DND-41 (cell line): Measurements from ENCODE around the gene ERVMER34-1.

ENCODE experiments used
- ATAC-seq: fragments of 200-7000 bp; cut with Tn5 transposase; 3 replicates; pipeline ENCODE4 v1.9.1; 2021; ENCODE audit warnings: low read depth; ENCODE audit not compliant: insufficient read depth
- DNase-seq: peaks from one replicate; pipeline ENCODE4 v3.0.0-alpha.2; 2020
- H2AFZ ChIP-seq: 2 replicates; pipeline ENCODE4 v1.6.0; 2012; ENCODE audit warnings: low read depth, low read length
- H3K27ac ChIP-seq: 2 replicates; pipeline ENCODE4 v1.5.1; 2012; ENCODE audit warnings: low read length, inconsistent platforms
- H3K27me3 ChIP-seq: fragments of 200-600 bp; sonication (generic); 2 replicates; pipeline ENCODE4 v1.6.0; 2012; ENCODE audit warnings: low read length, mild to moderate bottlenecking, inconsistent platforms; ENCODE audit not compliant: insufficient read depth, poor library complexity
- H3K36me3 ChIP-seq: 2 replicates; pipeline ENCODE4 v1.5.1; 2012; ENCODE audit warnings: low read length, inconsistent platforms; ENCODE audit not compliant: insufficient read depth
- H3K4me1 ChIP-seq: 2 replicates; pipeline ENCODE4 v1.5.1; 2012; ENCODE audit warnings: mild to moderate bottlenecking, low read length; ENCODE audit not compliant: insufficient read depth
- H3K4me2 ChIP-seq: 2 replicates; pipeline ENCODE4 v1.6.0; 2012; ENCODE audit warnings: mild to moderate bottlenecking, moderate library complexity, low read length, inconsistent platforms; ENCODE audit not compliant: insufficient read depth
- H3K4me3 ChIP-seq, 2 experiments: fragments of 200-600 bp in 1 of 2; shearing (Covaris generic) in 1 of 2; 2 replicates each; pipeline ENCODE4 v1.5.1; 2012 to 2016; ENCODE audit warnings: inconsistent platforms in 2 of 2, low read length in 2 of 2, mild to moderate bottlenecking in 2 of 2, low read depth in 1 of 2, moderate library complexity in 1 of 2
- H3K79me2 ChIP-seq: 2 replicates; pipeline ENCODE4 v1.6.0; 2012; ENCODE audit warnings: low read length, inconsistent platforms; ENCODE audit not compliant: insufficient read depth
- H3K9ac ChIP-seq: 2 replicates; pipeline ENCODE4 v1.6.0; 2012; ENCODE audit warnings: low read depth, mild to moderate bottlenecking, inconsistent platforms, low read length, moderate library complexity
- H3K9me3 ChIP-seq: 2 replicates; pipeline ENCODE4 v1.5.1; 2012; ENCODE audit warnings: low read length, moderate library complexity, mild to moderate bottlenecking, inconsistent platforms; ENCODE audit not compliant: insufficient read depth, severe bottlenecking
- H4K20me1 ChIP-seq: 2 replicates; pipeline ENCODE4 v1.6.0; 2012; ENCODE audit warnings: low read length; ENCODE audit not compliant: insufficient read depth
- CTCF ChIP-seq: IDR thresholded peaks from 2 replicates; pipeline ENCODE4 v1.5.1; 2012; ENCODE audit warnings: borderline replicate concordance, low read length, moderate library complexity, mild to moderate bottlenecking; ENCODE audit not compliant: poor library complexity, severe bottlenecking; ENCODE audit errors: extremely low read depth
- EZH2 ChIP-seq: IDR thresholded peaks from 3 replicates; pipeline ENCODE4 v1.6.1; 2012; ENCODE audit warnings: borderline replicate concordance, low read depth, mild to moderate bottlenecking, moderate library complexity, low read length, inconsistent platforms; ENCODE audit not compliant: severe bottlenecking

Gene ERVMER34-1

GRCh38 chr4:52711834-52712250 is 39.4 kb downstream of the ERVMER34-1 start:
- H3K79me2 ChIP-seq = peaks cover 10% of the 10 kb centered on the region
- peak overlapping the region in 1 of 2 experiments; percentile 68; a peak in 2 of 4 replicates for H3K4me3 ChIP-seq
- H2AFZ ChIP-seq = peak overlapping the region; percentile 51
- ATAC-seq (no peak), DNase-seq (no peak)
- H3K4me2 ChIP-seq = peak overlapping the region; percentile 69
- TF ChIP-seq CTCF (no peak), EZH2 (no peak)
- no peaks in the 10 kb centered on the region for H3K9me3 ChIP-seq
- H3K9ac ChIP-seq = peak overlapping the region; percentile 65; the same call in 1 of the 2 replicates
- no peaks in the 10 kb centered on the region for H3K27me3 ChIP-seq
- H3K36me3 ChIP-seq = peaks cover 19% of the 10 kb centered on the region
- H4K20me1 ChIP-seq = no peaks in the 10 kb centered on the region
- peaks cover 33% of the 10 kb centered on the region for H3K4me1 ChIP-seq
- H3K27ac ChIP-seq = no peak overlapping the region

- ATAC-seq (no peak), DNase-seq (no peak)
- Histone ChIP-seq H3K4me2 (no peak overlapping the region), H3K27ac (no peak overlapping the region), H3K4me1 (peaks cover 33% of the 10 kb centered on the region), H3K36me3 (peaks cover 18% of the 10 kb centered on the region), H3K9ac (no peak overlapping the region), H3K27me3 (no peaks in the 10 kb centered on the region), H4K20me1 (no peaks in the 10 kb centered on the region), H2AFZ (peak overlapping the region; percentile 51; the same call in 1 of the 2 replicates), H3K79me2 (peaks cover 10% of the 10 kb centered on the region), H3K9me3 (no peaks in the 10 kb centered on the region), H3K4me3 (no peak overlapping the region)
- no peak for TF ChIP-seq CTCF
- TF ChIP-seq EZH2 = no peak
Measured at GRCh38 chr4:52711272-52711671, 40.0 kb downstream of the ERVMER34-1 start.

- Histone ChIP-seq H3K36me3 (peaks cover 5% of the 10 kb centered on the region), H3K4me3 (no peak overlapping the region), H3K9me3 (no peaks in the 10 kb centered on the region), H2AFZ (no peak overlapping the region), H3K27me3 (no peaks in the 10 kb centered on the region), H3K4me2 (no peak overlapping the region), H3K4me1 (peaks cover 23% of the 10 kb centered on the region), H3K27ac (no peak overlapping the region), H3K79me2 (peaks cover 10% of the 10 kb centered on the region), H3K9ac (no peak overlapping the region), H4K20me1 (no peaks in the 10 kb centered on the region)
- TF ChIP-seq CTCF (no peak), EZH2 (no peak)
- no peak for ATAC-seq
- no peak for DNase-seq
Measured at GRCh38 chr4:52709155-52709554, 42.1 kb downstream of the ERVMER34-1 start.

GRCh38 chr4:52704661-52705060 is 46.6 kb downstream of the ERVMER34-1 start:
- H3K36me3 ChIP-seq = no peaks in the 10 kb centered on the region
- H4K20me1 ChIP-seq = no peaks in the 10 kb centered on the region
- no peaks in the 10 kb centered on the region for H3K9me3 ChIP-seq
- DNase-seq = no peak
- no peak overlapping the region for H3K4me3 ChIP-seq
- no peak overlapping the region for H2AFZ ChIP-seq
- H3K4me2 ChIP-seq = no peak overlapping the region
- no peak for ATAC-seq
- H3K27me3 ChIP-seq = no peaks in the 10 kb centered on the region
- no peak overlapping the region for H3K27ac ChIP-seq
- no peaks in the 10 kb centered on the region for H3K4me1 ChIP-seq
- H3K9ac ChIP-seq = no peak overlapping the region
- TF ChIP-seq EZH2 (no peak), CTCF (no peak)
- no peaks in the 10 kb centered on the region for H3K79me2 ChIP-seq
